ENCODE results near the gene SCN8A.

Gene SCN8A

DNA sequence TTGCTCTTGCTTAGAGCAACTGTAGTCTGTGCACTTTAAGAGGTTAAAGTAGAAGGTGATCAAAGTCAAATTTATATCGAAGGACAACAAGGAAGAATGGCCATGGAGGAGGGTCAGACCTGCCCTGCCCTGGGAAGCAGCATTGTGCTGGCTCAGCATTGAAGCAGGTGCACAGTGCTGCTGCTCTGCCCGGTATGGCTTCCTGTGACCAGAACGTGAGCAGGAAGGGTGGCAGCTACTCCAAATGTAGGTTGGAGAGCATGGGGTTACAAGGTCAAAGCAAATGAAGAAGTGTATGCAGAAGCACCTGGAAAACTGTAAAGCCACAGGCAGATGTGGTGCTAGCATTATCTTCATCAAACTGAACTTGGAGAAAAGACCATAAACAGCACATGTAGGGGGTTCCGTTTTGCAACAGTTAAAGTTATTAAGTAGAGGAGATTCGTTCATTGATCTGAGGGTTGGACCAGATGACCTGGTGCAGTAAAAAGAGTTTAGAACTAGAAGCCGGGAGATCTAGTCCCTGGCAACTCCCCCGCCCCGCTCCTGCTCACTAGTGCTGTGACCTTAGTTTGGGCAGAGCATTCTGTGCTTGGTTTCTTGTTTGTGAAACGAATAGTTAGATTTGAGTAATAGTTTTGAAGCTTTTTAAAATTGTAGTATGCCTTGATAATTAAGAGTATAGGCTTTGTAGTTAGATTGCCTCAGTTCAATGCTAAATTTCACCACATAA, 84.2 kb downstream of the SCN8A start:
- no peak for DNase-seq

GRCh38 chr12:51676875-51677274, 85.8 kb downstream of the SCN8A start:
- no peak for DNase-seq

DNA sequence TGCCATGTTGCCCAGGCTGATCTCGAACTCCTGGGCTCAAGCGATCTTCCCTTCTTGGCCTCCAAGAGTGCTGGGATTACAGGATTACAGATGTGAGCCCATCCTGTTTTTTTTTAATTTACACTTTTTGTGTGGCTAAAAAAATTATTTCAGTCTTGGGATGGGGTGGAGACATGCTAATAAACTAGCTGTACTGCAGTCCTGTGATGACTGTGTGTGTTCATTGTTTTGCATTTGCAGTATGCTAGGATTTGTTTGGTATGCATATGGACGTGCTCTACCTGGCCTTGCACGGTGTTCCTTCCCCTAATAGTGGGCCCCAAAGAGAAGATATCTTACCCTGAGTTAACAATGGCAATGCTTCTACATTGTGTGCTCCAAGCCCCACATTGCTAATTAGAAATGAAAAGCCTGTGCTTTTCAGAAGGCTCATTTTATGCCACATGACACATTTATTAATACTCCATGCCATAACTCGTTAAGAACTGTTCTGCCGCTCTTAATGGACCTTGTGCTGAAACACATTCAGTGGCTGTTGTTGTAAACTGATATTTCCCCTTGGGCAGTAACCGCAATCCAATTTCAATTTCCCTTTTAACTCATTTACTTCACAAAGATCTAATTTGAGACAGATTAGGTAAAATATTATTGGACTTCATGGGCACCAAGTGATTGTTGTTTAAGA, 86.4 kb downstream of the SCN8A start:
- DNase-seq: no peak

DNA sequence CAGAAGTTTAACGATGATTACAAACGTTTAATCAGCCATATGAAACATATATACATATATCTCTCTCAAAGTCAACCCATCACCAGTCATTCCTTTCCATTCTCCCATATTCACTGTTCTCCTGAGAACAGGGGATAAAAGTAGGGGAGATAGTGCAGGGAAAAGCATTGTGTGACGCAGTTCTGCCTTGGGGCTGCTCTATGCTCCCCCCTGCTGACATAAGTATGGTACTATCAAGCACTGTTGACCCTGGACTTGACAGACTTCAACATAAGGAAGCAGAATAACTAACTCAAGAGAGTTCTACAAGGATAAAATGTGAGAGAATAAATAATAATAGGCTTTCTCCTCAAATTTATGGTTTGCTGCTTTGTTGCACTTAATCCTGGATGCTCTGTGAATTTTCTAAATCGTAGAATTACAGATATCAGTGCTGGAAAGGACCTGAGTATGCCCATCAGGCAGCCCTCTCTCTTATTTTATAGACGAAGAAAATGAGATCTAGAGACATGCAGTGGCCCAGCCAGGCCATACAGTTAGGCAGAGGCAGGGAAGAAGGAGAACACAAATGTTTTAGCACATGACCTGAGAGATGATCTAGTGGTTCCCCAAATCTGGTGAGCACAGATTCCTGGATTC, 87.2 kb downstream of the SCN8A start:
- no peak for DNase-seq

GRCh38 chr12:51682981-51683380, 91.9 kb downstream of the SCN8A start:
- no peak for DNase-seq

DNA sequence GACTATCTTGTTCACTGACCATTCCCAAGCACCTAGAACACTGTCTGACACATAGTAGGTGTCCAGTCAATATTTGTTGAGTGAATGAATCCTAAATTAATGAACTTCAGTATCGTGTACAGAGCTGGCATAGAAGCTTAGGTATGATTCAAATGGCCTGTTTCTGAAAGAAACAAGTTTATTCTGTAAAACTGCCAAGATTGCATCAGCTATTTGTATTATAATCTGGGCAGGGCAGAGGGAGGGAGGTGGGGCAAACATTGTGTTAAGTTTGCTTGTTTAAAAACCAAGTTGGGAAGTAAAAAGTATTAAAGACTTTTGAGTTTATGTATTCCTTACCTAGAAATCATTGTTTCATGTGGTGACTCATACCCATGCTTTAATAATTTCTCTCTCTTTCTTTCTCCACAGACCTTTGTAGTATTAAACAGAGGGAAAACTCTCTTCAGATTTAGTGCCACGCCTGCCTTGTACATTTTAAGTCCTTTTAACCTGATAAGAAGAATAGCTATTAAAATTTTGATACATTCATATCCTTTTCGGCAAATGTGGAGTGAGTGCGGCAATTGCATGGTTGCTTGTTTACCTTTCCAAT, 92.8 kb downstream of the SCN8A start:
- no peak for DNase-seq

GRCh38 chr12:51686727-51687126, 95.7 kb downstream of the SCN8A start:
- DNase-seq: no peak

DNA sequence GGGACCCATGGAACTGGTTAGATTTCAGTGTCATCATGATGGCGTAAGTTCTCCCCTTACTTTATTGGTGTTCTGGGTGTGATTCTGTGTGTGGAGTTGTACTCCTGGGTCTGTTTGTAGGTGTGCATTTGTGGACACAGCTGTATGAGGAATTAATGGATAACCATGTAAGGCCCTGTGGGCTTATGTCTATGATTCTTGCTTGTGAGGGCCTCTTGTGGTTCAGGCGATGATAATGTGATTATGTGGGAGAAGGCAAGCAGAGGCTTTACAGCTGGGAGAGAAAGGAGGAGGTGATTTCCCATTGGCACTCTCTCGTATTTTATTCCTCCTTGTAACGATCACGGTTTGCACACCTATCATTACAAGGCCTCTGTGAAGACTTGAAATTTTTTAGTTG, 96.1 kb downstream of the SCN8A start:
- no peak for DNase-seq

DNA sequence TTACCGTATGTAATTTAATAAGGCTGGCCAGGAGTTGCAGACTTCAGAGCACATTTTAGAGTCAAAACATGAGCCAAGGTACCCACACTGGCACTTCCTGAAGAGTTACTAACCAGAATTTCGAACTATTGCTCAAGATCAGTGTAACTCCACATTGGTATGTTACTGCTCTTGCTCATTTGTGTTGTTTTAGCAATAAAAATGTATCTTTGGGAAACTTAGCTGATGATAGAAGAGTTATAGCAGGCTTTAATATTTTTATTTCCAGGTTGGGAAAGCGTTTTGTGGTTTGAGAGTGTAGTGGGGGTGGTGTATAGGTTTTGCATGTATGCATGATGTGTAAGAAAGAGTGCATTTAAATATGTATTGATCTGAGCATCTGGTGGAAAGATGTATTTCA, 96.6 kb downstream of the SCN8A start:
- DNase-seq: no peak

DNA sequence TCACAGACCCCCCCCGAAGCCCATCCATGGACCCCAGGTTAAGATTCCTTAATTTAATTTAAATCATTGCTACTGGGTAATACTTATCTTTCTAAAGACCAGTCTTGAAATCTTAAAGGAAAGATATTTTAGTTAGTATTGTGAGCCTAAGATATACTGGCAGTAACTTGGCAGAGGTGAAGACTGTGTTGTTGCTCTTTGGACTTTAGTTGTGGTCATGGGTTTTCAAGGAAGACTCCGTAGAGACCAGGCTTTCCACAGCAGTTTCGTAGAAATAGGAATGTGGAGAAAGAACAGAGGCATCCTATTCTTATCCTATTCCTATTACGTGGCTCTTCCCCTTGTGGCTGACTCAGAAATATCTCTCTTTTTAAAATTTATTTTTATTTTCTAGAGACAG, 99.0 kb downstream of the SCN8A start:
- DNase-seq: no peak

- no peak for DNase-seq
These were observed 101.0 kb downstream of the SCN8A start for GRCh38 chr12:51692016-51692415.

GRCh38 chr12:51693569-51693968, 102.5 kb downstream of the SCN8A start:
- DNase-seq: no peak

DNA sequence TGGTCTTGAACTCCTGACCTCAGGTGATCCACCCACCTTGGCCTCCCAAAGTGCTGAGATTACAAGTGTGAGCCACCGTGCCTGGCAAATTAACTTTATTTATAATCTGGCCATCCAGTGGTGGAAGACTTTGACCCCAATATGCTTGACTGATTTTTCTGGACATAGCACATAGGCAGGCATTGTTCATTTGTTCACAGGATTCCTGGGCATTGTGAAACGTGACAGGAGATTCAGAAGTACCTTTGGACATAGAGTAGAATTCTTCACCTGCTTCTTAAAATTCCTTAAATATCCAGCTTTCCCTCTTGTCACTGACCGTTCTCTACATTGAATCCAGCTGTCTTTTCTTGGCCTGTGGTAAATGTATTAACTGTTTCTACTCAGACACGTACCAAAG, 103.1 kb downstream of the SCN8A start:
- no peak for DNase-seq

DNA sequence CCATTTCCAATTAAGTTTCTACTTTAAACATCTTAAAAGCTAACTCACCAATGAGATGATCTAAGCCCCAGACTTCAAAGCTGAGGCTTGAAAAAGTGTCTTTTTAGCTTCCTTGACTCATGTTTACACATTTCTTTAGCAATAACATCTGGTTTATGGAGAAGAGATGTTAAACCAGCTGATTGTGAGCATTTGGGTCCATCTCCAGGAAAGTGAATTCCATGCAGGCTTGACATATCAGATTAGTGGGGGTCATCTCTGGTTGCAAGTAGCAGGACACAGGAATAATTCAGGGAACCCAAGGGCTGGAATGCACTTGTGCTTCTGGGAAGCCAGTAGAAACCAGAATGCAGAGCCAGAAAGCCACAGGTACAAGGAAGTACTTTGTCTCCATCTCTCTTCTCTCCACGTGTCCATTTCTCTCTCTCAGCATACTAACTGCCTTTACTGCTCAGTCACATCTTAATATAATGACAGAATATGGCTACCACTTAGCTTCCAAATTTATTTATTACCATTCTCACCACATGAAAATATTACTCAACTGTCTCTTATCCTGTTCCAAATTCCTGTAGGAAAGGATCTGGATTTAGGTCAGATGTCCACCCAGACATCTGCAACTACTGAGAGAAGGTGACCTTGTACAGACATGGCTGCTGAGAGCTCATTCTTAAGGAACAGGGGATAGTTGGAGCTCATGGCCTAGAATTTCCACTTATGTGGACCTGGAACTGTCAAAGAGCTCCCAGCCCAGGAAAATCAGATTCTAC, 104.4 kb downstream of the SCN8A start:
- no peak for DNase-seq

DNA sequence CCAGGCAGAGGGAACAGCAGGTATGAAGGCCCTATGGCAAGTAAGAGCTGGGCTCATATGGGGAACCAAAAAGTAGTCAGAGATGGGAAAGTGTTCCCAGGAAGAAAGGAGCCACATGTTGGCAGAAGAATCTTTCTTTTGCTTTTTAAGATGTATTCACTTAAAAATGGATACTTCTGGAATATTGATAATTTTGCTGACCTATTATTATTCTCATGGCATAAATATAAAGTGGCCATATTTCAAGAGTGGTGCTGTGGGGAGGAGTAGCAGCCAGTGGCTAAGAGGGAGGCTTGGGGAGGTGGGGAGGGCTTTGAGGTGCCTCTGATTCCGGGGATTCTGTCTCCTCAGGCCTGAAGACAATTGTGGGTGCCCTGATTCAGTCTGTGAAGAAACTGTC, 108.2 kb downstream of the SCN8A start:
- no peak for DNase-seq

- DNase-seq: no peak
These were observed 109.9 kb downstream of the SCN8A start for GRCh38 chr12:51700887-51701286.

DNA sequence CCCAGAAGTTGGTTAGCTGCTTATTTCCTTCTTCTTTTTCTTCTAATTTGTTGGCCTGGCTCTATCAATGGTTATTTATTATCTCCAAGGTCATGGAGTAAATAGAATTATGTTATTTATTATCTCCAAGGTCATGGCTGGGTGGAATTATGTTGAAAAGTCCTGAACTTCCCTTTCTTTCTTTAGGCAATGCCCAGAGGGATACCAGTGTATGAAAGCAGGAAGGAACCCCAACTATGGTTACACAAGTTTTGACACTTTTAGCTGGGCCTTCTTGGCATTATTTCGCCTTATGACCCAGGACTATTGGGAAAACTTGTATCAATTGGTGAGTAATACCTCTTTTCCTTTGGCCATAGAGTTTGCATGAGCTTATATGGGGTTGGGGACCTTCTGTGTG, 111.6 kb downstream of the SCN8A start:
- no peak for DNase-seq

- DNase-seq: no peak
These were observed 114.4 kb downstream of the SCN8A start for GRCh38 chr12:51705450-51705849.

- no peak for DNase-seq
These were observed 115.2 kb downstream of the SCN8A start for GRCh38 chr12:51706206-51706605.

GRCh38 chr12:51714666-51715065, 123.6 kb downstream of the SCN8A start:
- no peak for DNase-seq

DNA sequence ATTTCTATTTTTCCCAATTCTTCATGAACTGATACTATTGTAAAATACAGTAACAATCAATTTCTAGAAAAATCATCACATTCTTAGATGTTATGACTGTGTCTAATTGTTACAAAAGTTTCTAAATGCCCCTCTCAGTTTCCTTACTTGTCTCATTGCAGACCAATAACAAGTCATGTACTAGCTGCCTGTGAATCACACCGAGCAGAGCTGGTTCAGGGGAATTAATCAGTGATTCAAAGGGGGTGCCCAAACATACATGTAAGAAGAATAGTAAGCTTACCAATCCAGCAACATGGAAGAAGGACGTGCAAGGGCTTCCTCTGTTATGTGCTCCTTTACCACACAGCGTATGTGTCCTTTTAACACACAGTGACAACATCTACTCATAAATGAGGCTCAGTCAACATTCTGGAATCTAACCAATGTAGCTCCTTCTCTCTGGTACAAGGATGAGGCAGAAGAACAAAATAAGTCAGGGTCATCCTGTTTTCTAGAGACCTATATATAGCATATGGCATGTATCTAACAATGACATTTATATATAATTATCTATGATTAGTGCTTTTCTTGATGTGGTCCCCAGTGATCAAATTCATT, 126.4 kb downstream of the SCN8A start:
- no peak for DNase-seq

GRCh38 chr12:51721282-51721940, 130.4 kb downstream of the SCN8A start:
- DNase-seq: peak in 3 of 4 experiments; percentile 10 to 51 (median 31)

Measured in activated naive CD4-positive, alpha-beta T cell (primary cell).